Measurements from ENCODE around the gene MTR. TPM values are rescaled to one million over a fixed set of nuclear protein-coding genes. Genes with fewer than 3 reads are reported as not detected.

Gene MTR
- total RNA-seq, 1 experiment from 2014 or later, result 35.5 TPM

- Histone ChIP-seq H3K79me2 (ENCODE audit: insufficient read depth, low read length) (no peaks in the 10 kb centered on the region), H3K9ac (ENCODE audit: extremely low read depth, insufficient read length, low read length) (no peak overlapping the region), H3K27me3 (ENCODE audit: insufficient read depth, low read length) (no peaks in the 10 kb centered on the region), H2BK20ac (ENCODE audit: low read depth, low read length, poor library complexity, severe bottlenecking) (no peak overlapping the region), H3K4me2 (ENCODE audit: insufficient read depth, insufficient read length, low read length) (no peak overlapping the region), H4K20me1 (ENCODE audit: control insufficient read depth, insufficient read depth, insufficient read length) (no peaks in the 10 kb centered on the region), H3K27ac (ENCODE audit: insufficient read length, low read depth, low read length) (no peak overlapping the region), H3K23me2 (ENCODE audit: insufficient read length, low read depth, low read length, poor library complexity, severe bottlenecking) (no peaks in the 10 kb centered on the region), H3K14ac (ENCODE audit: insufficient read depth, low read length) (no peak overlapping the region), H2BK120ac (ENCODE audit: low read depth, low read length, poor library complexity, severe bottlenecking) (no peak overlapping the region), H2AK5ac (ENCODE audit: insufficient read length, low read length) (no peak overlapping the region), H4K5ac (ENCODE audit: insufficient read length, low read depth, low read length) (no peak overlapping the region), H3K56ac (ENCODE audit: insufficient read length, low read depth, low read length) (no peak overlapping the region), H3K9me3 (ENCODE audit: control insufficient read depth, low read depth, low read length) (no peaks in the 10 kb centered on the region), H4K91ac (ENCODE audit: insufficient read length, low read depth, low read length) (no peak overlapping the region), H3K23ac (ENCODE audit: insufficient read length, low read depth, low read length) (no peak overlapping the region), H3K4ac (ENCODE audit: low read depth, low read length) (no peak overlapping the region), H4K8ac (replicated peaks; ENCODE audit: insufficient read length, low read depth, low read length) (no peak overlapping the region), H3K79me1 (ENCODE audit: insufficient read depth, low read depth, low read length, poor library complexity, severe bottlenecking) (no peaks in the 10 kb centered on the region), H3K18ac (ENCODE audit: insufficient read length, low read depth, low read length) (no peak overlapping the region), H2BK5ac (ENCODE audit: insufficient read length, low read length) (no peak overlapping the region), H3T11ph (ENCODE audit: low read length) (no peak overlapping the region), H2BK12ac (ENCODE audit: insufficient read length, low read depth, low read length) (no peak overlapping the region), H2AFZ (ENCODE audit: low read length) (no peak overlapping the region), H2BK15ac (ENCODE audit: low read depth, low read length) (no peak overlapping the region), H3K4me1 (ENCODE audit: insufficient read depth, low read length) (no peaks in the 10 kb centered on the region)
- no peaks in the 10 kb centered on the region for H3K4me1 Mint-ChIP-seq
- H3K9me3 Mint-ChIP-seq, result no peaks in the 10 kb centered on the region
- DNase-seq, result no peak
- no peak for TF ChIP-seq CTCF (conservative IDR thresholded peaks at IDR 0.05)
- H3K27me3 Mint-ChIP-seq (ENCODE audit: low read depth), result no peaks in the 10 kb centered on the region
- no CpG with 5 or more reads among the region's 9 CpGs for WGBS (ENCODE audit: extremely low coverage, insufficient read length, low lambda C conversion rate)
- H3K4me3 Mint-ChIP-seq, result no peak overlapping the region
- H3K36me3 Mint-ChIP-seq (ENCODE audit: insufficient read depth in 1 of 3, low read depth in 3 of 3), result peaks cover 12 to 25% (median 16%) of the 10 kb centered on the region in 3 experiments; a peak in 6 of 7 replicates
- no peak overlapping the region for H3K27ac Mint-ChIP-seq
These were observed 24.8 kb downstream of the MTR start for GRCh38 chr1:236819856-236820255.
